A549 treated with Hydrocortisone at 1 μM for 4 hours (cell line): ENCODE data around the gene EBNA1BP2. TPM values are rescaled to one million over a fixed set of nuclear protein-coding genes. Genes with fewer than 3 reads are reported as not detected.

Source experiments
- total RNA-seq: library from RNA; stranded (reverse); fragments of 200-300 nt; extraction: Qiagen RNA extraction; gene quantifications from 5 replicates; pipeline ENCODE4 v1.2.3, GENCODE V29; 2022

EBNA1BP2 gene
- total RNA-seq = 168 to 200 TPM (median 185 TPM) in 5 replicates

GRCh38 chr1:43171876-43172526 lies at the start of gene EBNA1BP2, which contains the start of gene CFAP57:
Gene EBNA1BP2, minus strand, starts transcription at chr1:43172290. Its CDS starts 172 bp downstream, at chr1:43172118.
Gene CFAP57, plus strand, starts transcription at chr1:43172330. Its CDS starts 424 bp downstream, at chr1:43172754.

Other genes starting within 250 kb of the EBNA1BP2 start
- gene SLC2A1, start 213.4 kb downstream of the EBNA1BP2 start, total RNA-seq = 90.6 to 127 TPM (median 104 TPM) in 5 replicates
- gene CFAP57, start within 50 bp of the EBNA1BP2 start, total RNA-seq = 0.28 to 0.68 TPM (median 0.36 TPM) in 5 replicates
- 0.05 to 0.08 TPM (median 0.07 TPM) in 3 of 5 replicates, not detected in the others for gene TMEM125, start 97.7 kb upstream of the EBNA1BP2 start, total RNA-seq
- not detected in 5 replicates for gene C1orf210, start 113.3 kb upstream of the EBNA1BP2 start, total RNA-seq
- 0.02 to 0.15 TPM in 2 of 5 replicates, not detected in the others for gene TIE1, start 128.7 kb upstream of the EBNA1BP2 start, total RNA-seq
- gene MPL, start 165.5 kb upstream of the EBNA1BP2 start, total RNA-seq = 0.17 to 0.22 TPM (median 0.21 TPM) in 3 of 5 replicates, not detected in the others
- gene CDC20, start 186.7 kb upstream of the EBNA1BP2 start, total RNA-seq = 182 to 204 TPM (median 198 TPM) in 5 replicates
- gene ELOVL1, start 195.7 kb upstream of the EBNA1BP2 start, total RNA-seq = 135 to 156 TPM (median 143 TPM) in 5 replicates
- gene MED8, start 217.5 kb upstream of the EBNA1BP2 start, total RNA-seq = 34.9 to 37.9 TPM (median 37.3 TPM) in 5 replicates
- 5.8 to 7.6 TPM (median 7.2 TPM) in 5 replicates for gene SZT2, start 217.6 kb upstream of the EBNA1BP2 start, total RNA-seq